Stromal cell of bone marrow (primary cell): Measurements from ENCODE around the gene C19orf67.

Experiments used
- DNase-seq: peaks from one replicate; pipeline ENCODE4 v3.0.0-alpha.2; 2012; ENCODE audit warnings: low read depth

C19orf67 gene

DNA sequence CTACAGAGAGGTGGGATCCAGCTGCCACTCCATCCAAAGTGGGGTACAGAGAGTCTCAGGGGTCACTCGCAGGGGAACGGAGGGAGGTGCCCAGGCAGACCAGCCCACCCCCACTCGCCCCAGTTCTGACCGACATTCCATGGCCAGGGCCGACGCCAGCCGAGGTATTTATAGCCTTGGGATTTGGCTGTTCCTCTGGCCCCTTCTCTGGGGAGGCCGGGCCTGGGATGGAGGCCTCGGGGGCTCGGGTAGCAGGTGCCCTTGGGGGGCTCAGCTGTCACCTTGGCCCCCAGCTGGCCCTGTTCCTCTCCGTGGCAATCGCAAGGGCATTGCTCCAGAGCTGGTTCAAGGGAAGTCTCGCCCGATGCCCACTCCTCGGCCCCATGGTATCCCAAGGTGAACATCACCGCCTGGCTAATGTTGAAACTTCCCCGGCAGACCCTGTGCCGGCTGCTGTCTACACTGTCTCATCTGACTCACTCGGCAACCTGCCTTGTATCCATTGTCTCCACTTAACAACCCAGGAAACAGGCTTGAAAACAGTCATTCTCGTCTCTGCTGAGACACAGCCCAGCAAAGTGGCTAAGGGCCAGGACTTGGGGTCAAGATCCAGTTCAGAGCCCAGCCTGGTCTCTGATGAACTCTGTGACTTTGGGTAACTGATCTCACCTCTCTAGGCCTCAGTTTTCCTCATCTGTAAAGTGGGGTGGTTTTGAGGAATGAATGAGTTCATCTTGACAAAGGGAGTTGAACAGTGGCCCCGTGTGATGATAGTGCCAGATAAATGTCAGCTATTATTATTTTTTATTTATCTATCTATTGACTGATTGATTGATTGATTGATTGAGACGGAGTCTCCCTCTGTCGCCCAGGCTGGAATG is 22.2 kb upstream of the C19orf67 start:
- no peak for DNase-seq

DNA sequence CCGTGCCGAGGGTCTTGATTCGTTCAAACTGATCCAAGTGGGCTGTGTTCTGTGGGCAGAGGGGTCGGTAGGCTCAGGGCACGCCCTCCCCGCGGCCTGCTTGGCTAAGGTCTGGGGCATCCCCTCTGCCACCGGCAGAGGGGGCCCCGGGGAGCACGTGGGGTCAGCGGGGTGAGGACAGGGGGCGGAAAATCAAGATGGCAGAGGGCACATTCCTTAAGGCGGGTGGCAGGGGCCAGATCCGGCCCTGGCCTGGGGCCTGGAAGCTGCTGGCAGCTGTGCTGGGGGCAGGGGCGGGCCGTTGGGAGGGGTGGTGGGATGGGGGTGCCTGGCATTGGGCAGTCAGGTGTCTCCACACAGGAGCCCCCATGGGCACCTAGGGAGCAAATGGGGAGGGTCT is 21.3 kb upstream of the C19orf67 start:
- no peak for DNase-seq

DNA sequence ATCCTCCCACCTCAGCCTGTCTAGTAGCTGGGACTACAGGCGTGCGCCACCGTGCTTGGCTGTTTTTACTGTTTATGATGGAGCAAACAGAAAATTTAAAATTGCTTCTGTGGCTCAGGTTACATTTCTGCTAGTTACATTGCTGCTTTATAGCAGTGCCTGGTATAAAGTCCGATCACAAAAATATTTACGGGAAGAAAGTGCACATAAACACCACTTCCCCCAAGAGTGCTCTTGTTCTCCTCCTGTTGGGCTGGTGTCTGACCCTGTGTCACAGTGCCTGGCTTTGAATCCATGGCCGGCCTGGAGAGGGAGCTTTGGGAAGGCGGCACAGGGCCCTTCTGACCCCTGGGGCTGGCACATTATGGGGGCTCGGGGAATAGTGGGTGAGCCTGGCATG is 20.1 kb upstream of the C19orf67 start:
- no peak for DNase-seq

DNA sequence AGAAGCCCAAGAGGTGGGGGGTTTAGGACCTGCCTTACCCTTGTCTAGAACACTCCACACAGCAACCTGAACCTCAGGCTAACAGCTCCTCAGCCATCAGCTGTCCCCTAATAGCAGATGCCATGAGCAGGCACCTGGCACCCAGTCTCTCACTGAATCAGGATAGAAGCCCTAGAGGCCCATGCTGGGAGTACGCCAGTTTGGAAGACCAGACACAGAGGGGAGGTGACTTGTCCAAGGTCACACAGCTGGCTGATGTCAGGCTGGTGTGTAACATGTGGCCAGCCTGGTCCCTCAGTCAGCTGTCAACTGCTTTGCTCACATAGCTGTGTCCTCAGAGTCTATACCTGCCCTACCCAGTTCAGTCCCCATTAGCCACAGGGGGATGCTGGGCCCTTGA is 17.7 kb upstream of the C19orf67 start:
- DNase-seq: no peak

DNA sequence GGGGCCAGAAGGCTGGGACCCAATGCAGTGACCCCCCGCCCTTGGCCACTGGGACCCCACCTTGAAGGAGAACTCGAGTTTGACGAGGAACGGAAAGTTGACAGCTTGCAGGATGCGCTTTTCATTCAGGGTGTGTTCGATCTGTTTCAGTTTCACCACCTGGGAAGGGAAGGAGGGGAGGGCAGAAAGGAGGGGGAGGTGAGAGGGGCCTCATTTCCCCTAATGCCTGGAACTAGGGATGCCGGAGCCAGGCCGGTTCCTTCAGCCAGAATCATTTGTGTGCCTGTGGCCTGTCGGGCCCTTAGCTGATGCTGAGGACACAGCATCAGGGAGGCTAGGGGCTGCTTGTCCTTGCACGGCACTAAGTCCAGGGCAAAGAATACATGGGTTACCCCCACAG is 17.2 kb upstream of the C19orf67 start:
- DNase-seq: no peak

DNA sequence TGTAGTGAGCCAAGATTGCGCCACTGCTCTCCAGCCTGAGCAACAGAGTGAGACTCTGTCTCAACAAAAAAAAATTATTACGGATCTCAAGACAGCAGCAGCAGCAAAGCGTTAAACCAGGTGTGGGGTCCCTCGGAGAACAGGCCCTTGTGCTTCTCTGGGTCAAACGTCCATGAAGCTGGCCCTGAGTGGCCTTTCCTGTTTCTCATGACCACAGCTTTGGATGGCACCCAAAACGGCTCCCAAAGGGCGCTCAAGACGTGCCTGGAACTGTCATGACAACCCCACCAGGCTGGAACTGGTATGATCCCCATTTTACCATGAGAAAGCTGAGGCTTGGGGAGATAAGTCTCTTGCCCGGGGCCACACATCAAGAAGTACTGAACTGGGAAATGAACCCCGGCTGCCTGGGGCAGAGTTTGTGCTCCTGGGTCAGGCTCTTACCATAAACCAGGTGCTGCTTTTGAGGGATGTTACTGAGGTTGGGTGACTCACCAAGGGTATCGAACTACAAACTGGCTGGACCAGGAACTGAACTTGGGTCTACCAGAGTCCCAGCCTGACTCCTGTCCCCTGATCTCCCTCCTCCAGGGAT is 16.6 kb upstream of the C19orf67 start:
- DNase-seq: no peak

DNA sequence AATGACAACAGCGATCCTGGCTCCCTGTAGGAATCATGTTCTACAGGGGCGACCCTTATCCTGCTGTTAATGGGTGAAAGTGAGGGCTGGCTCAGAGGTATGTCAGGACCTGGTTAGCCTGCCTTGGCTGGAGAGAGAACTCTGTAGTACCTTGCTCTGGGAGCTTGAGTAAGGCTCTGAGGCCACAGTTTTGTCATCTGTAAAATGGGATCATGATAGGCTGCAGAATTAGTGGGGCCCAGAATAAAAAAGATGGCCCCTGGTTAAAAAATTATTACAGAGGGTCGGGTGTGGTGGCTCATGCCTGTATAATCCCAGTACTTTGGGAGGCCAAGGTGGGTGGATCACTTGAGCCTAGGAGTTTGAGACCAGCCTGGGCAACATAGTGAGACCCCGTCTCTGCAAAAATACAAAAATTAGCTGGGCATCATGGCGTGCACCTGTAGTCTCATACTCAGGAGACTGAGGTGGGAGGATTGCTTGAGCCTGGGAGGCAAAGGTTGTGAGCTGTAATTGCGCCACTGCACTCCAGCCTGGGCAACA is 15.5 kb upstream of the C19orf67 start:
- DNase-seq: no peak

DNA sequence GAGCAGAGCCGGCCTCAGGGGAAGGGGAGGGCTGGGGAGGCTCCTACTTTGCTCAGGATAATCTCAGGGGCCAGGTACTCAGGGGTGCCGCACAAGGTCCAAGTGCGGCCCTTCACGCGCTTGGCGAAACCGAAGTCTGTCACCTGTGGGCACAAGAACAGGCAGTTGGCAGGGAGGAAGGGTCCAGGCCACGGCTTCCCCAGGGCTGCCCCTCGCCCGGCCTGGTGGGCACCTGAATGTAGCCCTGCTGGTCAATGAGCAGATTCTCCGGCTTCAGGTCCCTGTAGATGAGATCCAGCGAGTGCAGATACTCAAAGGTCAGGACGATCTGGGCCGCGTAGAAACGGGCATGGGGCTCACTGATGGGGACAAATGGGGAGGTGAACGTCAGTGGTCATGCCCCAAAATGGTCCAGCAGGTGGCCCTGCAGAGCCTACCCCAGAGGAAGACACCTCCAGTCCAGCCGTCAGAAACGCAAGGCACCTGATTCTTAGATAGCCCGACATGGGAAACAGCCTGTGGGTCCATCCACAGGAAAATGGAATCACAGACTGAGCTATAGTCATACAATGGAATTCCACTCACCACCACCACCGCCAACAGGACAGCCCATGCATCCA is 12.1 kb upstream of the C19orf67 start:
- DNase-seq: no peak

DNA sequence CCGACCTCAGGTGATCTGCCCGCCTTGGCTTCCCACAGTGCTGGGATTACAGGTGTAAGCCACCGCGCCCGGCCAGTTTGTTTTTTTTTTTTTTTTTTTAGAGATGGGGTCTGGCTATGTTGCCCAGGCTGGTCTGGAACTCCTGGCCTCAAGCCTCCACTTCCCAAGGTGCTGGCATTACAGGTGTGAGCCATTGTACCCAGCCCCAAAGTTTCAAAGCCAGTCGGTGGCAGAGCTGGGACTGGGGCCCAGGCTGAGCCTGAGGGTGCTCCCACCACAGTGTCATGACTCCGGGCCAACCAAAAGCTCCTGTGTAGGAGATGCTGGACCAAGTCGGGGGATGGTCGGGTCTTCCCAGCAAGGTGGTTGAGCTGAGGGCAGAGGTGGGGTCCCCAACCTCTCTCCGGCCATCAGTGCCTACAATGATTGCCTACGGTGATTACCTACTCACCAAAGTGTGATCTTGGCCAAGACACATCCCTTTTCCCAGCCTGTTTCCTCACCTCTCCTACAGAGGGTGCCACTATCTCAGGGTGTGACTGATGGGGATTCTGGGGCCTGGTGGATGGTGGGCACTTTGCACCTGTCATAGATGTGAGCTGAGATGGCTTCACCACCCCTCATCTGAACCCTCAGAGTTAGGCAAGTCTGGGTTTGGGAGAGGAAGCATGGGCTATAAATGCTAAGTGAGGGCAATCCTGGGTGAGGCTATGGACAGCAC is 10.8 kb upstream of the C19orf67 start:
- DNase-seq: no peak

DNA sequence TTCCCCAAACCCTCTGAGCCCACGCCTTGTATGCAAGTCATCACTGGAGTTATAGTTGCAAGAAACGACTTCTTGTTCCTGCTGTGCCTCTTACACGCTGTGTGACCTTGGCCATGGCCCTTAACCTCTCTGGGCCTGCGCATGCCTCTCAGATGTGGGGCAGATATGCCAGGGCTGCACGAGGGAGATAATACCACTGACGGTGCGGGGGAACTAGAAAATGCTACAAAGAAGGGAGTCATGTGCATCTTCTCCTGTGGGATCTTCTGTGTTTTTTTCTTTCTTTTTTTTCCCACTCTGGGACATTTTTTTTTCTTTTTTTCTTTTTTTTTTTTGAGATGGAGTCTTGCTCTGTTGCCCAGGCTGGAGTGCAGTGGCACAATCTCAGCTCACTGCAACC is 9.3 kb upstream of the C19orf67 start:
- DNase-seq: no peak

DNA sequence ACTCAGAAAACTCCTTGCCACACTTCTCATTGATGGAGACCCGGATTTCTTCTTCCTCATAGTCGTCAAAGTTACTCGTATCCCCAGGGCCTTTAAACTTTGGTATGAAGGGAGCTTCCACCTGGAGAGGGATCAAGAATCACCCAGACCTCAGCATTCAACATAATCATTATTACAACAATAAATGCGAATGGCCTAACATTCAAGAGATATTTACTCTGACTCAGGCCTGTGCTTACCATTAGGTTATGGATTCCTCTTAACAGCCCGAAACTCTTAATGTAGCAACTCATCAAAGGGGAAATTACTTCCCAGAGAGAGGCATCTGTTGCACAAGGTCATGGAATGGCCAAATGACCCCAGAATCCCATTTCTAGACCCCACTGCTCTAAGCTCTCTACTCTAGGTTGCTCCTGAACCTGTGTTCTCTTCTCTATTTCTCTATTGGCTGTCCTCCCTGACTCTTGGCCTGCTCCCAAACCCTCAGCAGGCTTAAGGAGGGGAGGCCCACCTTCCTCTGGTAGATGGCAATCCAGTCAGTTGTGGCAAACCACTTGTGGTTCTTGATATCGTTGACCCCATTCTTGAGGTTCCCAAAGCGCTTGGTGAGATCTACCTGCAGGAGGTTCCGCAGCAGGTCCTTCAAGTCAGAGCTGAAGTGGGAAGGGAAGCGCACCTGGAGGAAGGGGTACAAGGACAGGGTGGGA is 7.7 kb upstream of the C19orf67 start:
- DNase-seq: no peak

DNA sequence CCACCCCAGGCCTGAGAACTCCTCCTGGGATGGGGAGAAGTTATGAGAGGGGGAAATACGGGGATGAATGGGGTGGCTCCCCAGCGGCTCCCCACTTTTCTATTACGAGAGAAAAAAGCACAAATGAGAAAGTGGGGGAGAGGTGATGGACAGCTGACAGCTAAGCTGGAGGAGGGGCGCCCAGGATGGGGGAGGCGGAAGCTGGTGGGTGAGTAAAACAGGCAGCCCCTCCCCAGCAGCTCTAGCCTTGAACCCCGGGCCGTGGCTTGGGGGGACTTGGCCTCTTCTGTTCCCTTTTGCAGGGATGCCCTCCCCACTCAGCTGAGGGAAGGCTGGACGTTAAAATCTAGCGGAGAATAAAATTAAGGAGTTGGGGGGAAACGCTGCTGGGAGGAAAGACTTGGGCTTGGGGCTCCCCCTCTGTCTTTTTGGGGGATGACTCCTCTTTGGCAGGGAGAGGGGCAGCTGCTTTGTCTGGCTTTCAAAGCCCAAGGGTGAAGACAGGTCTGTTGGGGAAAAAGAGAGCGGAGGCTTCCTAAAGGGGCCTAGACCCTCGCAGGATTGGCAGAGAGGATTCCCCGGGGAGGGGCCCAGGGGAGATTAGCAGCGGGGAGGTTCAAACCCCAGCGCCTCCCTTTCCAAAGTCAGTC is 6.4 kb upstream of the C19orf67 start:
- no peak for DNase-seq

DNA sequence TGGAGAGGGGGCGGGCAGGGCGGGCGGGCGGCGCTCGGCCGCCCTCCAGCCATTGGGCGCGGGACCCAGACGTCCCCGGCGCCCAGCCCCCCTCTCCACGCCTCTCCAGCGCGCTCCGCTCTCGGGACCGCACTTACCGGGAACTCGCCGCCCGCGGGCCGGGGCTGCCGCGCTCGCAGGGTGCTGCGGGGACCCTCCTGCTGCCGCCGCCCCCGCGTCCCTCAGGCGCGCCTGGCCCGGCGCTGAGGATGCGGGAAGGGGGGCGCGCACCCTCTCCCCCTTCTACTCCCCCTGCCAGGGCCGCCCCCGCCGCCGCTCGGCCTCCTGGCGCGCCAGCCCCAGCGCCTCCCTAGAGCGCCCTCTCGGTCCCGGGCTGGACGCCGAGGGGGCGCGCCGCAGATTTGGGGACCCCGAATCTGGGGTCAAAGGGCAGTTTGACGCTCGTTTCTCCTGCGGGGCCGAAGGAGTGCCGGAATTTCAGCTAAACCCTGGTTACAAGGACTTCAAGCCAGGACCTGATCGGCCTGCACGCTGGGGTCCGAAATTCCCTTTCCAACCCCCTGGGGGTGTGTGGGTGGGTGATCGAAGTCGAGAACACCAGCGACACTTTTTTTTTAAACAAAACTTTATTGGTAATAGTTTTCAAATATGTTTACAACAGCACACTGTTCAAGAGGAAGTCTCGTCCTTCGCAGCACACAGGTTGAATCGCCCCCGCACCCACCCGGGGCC is 5.7 kb upstream of the C19orf67 start:
- DNase-seq: no peak

DNA sequence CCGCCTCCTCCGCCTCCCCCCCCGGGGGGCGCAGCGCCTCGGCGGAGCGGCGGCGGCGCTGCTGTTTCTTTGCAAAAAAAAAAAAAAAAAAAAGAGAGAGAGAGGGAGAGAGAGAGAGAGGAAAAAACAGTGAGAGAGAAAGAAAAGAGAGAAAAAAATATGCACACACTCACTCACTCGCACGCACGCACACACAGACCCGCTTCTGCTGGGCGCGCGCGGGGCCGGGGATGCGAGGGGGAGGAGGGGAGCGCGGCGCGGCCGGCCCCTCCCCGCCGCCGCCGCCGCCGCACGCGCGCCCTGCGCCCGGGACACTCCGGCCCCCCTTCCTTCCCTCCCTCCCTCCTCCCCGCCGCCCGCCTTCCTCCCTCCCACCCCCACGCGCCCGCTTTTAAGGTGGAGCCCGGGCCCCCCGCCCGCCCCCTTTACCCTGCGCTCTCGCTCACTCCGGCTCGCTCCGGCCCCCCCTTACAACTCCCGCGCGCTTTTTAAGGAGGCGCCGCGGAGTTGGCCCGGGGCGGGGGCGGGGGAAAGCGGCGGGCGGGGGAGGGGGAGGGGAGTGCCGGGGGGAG is 5.0 kb upstream of the C19orf67 start, which contains the start of gene SAMD1:
TSS of gene SAMD1 (minus strand) at position 243 of the 572 bp plus-strand sequence.
- peak; percentile 83 for DNase-seq

DNA sequence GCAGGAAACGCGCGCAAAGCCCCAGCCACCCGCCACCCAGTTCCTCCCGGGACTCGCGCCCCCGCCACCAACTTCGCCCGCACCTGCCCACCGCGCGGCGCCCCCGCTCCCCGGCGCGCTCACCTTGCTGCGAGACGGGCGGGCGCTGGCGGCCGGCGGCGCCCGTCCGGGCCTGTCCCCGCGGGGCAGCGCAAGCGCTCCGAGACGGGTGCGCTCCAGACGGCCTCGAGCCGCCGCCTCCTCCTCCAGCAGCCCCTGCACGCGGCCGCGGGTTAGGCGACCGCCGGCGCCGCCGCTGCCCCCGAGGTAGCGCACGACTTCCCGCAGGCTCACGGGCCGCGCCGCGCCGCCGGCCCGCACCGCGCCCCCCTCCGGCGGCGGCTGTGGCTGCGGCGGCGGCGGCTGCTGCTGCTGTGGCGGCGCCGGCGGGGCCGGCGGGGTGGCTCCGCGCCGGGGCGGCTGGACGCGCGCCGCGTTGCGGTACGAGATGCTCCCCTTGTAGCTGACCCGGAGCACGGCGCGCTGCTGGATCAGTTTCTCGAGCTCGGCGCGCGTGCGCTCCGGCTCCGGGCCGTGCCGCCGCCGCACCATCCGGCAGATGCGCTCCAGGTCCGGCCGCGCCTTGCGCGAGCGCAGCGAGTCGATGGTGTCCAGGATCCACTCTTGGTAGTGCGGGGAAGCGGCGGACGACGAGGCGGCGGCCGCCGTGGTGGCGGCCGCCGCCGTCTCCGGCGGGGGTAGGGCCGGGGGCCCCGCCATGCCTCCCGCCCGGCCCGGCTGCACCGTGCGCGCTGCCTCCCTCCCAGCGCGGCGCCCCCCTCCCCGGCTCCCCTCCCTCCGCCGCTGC is 4.3 kb upstream of the C19orf67 start:
- no peak for DNase-seq

DNA sequence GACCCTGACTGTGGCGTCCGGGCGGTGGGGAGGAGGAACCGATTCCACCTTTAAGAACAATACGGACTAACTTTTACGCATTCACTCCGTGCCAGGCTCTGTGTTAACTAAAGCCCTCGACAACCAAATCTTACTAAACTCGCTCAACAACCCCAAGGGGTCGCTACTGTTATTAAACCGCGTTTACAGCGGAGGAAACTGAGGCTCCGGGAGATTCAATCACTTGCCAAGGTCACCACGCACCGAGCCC is 3.8 kb upstream of the C19orf67 start:
- DNase-seq: no peak

DNA sequence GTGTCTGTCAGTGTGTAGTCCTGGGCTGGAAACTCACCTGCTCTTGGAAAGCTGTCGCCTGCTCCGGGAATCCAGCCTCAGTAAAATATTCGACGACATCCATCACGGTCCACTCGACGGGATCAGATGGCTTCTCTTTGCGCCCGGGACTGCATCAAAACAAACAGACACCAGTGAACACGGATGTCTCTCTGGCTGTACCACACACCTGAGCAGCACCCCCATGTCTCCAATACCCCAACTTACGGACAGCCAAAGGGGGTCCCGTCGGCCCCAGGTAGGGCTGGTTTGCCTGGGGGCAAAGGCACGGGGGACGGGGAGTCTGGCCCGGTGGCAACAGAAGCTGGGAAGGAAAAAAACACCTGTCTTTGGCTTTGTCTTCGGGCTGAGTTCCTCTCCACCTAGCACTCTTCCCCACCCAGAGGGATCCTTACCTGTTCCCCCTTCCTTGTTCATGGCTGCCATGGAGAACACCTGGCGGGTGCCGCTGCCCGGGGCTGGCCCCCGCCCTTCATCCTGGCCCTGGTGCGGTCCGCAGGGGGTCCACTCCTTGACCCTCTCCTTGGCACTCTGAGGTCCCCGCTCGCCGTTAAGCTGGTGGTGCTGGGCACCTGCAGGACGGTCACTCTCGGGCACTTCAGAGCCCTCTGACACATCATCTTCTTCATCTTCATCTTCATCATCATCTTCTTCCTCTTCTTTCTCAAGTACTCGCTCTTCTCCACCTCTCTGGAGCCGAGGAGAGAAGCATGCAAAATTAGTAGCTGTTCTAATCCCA is 3.2 kb upstream of the C19orf67 start:
- no peak for DNase-seq

DNA sequence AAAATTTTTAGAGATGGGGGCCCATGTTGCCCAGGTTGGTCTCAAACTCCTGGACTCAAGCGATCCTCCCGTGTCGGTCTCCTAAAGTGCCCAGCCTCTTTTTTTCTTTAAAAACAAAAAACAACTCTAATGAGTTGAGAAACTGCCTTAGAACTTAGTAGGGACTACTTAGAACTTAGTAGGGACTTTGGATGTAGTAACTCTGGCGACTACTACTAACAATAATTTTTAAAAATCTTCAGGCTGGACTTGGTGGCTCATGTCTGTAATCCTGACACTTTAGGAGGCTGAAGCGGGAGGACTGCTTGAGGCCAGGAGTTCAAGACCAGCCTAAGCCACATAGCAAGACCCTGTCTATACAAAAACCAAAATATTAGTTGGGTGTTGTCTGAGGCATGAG is 515 bp upstream of the C19orf67 start:
- DNase-seq: no peak

DNA sequence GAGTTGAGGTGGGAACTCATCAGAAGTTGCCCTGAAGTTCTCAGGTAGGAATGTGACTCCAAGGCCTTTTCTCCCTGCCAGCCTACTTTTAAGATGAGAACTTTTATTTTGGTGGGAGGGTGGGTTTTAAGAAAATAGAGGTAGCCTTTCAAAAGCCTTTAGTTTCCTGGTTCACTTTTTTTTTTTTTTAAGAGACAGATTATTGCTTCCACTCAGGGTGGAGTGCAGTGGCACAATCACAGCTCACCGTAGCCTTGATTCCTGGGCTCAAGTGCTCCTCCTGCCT is 3.0 kb downstream of the C19orf67 start:
- no peak for DNase-seq
